HG03354 (cell line): ENCODE results near the gene PCDHGC3.
"Not testable (repeated sequence)": the region's sequence is repeated elsewhere in the genome, so short reads cannot be mapped to it uniquely, and the experiment has no call there.

Source experiments
- ATAC-seq: cut with Tn5 transposase; IDR thresholded peaks from one replicate; pipeline ENCODE4 v1.9.1; 2021; ENCODE audit warnings: mild to moderate bottlenecking; ENCODE audit not compliant: unreplicated experiment, poor library complexity, severe bottlenecking

The PCDHGC3 gene

DNA sequence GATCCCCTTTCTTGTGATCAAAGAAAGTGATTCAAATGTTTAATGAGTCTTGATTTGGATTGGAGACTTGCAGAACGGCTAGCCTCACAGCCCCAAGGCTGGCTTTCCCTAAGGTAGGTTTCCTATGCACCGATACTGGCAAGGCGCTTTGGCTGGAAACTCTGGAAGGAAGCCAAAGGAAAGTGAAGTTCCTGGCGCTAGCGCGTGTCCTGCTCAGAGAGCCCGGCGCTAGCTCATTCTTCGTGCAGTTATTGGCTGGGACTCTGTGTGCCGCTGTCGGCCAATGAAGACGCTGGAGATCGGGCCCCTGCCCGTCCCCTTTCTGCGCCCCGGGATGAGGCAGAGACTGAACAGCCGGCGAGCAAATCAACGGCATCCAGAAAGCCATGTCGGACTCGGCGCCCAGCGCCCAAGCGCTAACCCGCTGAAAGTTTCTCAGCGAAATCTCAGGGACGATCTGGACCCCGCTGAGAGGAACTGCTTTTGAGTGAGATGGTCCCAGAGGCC lies at the start of gene PCDHGC3:
PCDHGC3 (plus strand) TSS at position 342 of the 507 bp plus-strand sequence; CDS start at position 493, 151 bp downstream.
- ATAC-seq, result peak; percentile 97

DNA sequence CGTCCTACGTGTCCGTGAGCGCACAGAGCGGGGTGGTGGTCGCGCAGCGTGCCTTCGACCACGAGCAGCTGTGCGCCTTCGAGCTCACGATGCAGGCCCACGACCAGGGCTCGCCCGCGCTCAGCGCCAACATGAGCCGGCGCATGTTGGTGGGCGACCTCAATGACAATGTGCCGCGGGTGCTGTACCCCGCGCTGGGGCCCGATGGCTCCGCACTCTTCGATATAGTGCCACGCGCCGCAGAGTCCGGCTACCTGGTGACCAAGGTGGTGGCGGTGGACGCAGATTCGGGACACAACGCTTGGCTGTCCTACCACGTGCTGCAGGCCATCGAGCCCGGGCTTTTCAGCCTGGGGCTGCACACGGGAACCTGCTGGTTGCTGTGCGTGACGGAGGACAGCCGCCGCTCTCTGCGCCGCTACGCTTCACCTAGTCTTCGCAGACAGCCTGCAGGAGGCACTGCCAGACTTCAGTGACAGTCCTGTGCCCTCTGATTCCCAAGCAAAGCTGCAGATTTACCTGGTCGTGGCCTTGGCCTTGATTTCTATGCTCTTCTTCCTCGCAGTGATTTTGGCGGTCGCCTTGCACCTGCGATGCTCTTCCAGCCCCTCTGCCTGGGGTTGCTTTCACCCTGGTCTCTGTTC lies 47.9 kb upstream of the PCDHGC3 start:
- ATAC-seq, result no peak

DNA sequence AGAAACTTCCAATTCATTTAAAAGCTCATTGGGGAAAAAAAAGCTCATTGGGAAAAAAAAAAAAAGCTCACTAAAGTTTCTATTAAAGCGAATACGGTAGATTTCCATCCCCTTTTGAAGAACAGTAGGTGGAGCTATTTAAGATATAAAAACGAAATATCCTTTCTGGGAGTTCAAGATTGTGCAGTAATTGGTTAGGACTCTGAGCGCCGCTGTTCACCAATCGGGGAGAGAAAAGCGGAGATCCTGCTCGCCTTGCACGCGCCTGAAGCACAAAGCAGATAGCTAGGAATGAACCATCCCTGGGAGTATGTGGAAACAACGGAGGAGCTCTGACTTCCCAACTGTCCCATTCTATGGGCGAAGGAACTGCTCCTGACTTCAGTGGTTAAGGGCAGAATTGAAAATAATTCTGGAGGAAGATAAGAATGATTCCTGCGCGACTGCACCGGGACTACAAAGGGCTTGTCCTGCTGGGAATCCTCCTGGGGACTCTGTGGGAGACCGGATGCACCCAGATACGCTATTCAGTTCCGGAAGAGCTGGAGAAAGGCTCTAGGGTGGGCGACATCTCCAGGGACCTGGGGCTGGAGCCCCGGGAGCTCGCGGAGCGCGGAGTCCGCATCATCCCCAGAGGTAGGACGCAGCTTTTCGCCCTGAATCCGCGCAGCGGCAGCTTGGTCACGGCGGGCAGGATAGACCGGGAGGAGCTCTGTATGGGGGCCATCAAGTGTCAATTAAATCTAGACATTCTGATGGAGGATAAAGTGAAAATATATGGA lies 45.2 kb upstream of the PCDHGC3 start, which contains the start of gene PCDHGA12:
PCDHGA12 (plus strand) TSS at position 176 of the 782 bp plus-strand sequence; CDS start at position 429, 253 bp downstream.
- peak; percentile 85 for ATAC-seq

DNA sequence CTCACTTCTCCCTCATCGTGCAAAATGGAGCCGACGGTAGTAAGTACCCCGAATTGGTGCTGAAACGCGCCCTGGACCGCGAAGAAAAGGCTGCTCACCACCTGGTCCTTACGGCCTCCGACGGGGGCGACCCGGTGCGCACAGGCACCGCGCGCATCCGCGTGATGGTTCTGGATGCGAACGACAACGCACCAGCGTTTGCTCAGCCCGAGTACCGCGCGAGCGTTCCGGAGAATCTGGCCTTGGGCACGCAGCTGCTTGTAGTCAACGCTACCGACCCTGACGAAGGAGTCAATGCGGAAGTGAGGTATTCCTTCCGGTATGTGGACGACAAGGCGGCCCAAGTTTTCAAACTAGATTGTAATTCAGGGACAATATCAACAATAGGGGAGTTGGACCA lies 44.5 kb upstream of the PCDHGC3 start:
- ATAC-seq, result peak; percentile 55

DNA sequence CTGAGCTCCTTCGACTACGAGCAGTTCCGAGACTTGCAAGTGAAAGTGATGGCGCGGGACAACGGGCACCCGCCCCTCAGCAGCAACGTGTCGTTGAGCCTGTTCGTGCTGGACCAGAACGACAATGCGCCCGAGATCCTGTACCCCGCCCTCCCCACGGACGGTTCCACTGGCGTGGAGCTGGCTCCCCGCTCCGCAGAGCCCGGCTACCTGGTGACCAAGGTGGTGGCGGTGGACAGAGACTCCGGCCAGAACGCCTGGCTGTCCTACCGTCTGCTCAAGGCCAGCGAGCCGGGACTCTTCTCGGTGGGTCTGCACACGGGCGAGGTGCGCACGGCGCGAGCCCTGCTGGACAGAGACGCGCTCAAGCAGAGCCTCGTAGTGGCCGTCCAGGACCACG lies 43.5 kb upstream of the PCDHGC3 start:
- ATAC-seq, result not testable (repeated sequence)

DNA sequence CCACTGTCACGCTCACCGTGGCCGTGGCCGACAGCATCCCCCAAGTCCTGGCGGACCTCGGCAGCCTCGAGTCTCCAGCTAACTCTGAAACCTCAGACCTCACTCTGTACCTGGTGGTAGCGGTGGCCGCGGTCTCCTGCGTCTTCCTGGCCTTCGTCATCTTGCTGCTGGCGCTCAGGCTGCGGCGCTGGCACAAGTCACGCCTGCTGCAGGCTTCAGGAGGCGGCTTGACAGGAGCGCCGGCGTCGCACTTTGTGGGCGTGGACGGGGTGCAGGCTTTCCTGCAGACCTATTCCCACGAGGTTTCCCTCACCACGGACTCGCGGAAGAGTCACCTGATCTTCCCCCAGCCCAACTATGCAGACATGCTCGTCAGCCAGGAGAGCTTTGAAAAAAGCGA lies 43.0 kb upstream of the PCDHGC3 start:
- ATAC-seq, result not testable (repeated sequence)

DNA sequence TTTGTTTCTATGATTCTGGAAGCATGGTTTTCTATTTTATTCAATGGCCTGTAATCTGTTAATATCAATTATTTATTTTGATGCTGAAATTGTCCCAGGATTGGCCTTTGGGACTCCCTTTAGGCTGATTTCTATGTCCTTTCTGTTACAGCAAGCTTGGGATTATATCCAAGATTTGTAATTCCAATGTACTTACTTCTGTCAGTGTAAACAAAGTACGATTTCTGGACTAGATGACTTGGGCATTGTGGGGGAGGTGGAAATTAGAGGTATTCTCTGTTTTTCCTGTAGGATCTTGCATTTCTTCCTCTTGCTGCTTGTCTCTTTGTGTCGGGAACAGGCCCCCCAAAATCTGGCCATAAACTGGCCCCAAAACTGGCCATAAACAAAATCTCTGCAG lies 41.8 kb upstream of the PCDHGC3 start:
- ATAC-seq, result no peak

DNA sequence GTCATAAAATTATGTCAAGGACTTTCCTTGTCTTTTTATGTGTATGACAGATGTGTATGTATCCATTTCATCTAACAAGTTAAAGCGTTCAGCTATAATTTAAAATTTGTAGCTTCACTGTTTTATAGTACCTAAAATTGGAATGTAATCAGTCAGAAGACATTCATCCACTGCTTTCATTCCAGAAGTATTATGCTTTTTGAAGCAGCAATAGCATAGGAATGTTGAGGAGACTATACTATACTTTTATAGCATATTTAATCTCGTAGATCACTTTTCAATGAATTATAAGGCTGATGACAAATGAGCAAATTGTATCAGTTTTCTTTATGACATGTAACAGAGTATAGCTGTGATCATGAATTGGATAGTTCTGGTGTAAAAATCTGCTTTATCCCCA lies 38.5 kb upstream of the PCDHGC3 start:
- no peak for ATAC-seq

DNA sequence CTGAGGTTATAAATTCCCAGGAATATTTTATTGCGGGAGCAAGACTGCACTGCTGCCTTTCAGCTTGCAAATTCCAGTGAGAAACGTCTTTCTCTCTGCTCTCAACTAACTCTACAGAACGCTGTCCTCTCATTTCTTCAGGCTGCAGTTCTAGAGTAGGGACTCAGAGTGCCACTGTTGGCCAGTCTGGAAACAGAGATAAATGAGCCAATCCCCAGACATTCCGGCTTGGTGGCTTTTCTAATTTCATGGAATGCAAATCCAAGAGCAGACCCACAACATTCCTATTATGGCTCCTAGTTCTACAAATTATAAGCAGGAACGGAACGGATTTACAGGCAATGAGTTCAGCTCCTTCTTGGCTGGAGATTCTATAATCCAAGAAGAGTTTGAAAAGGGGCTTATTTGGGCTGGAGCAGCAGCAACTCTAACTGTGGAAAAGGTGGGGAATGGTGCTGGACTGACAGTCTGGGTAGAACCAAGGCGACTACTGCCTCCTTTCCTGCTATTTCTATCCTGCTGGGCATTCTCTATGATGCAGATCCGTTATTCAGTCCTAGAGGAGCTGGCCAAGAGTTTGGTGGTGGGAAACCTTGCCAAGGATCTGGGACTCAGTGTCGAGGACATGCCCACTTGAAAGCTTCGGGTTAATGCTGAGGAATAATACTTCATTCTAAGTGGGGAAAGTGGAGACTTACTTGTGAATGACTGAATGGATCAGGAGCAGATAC lies 36.2 kb upstream of the PCDHGC3 start:
- ATAC-seq, result no peak

DNA sequence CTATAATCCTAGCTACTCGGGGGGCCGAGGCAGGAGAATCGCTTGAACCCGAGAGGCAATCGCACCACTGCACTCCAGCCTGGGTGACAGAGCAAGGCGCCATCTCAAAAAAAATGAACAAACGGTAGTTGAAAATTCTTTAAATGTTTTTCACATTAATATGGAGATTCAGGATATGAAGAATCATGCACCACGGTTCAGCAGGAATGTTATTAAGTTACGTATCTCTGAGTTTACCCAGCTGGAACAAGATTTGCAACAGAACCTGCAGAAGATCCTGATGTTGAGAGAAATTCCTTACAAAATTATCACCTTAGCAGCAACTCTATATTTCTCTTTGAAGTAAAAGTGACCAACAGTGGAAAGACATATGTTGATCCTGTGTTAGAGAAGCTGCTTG lies 35.4 kb upstream of the PCDHGC3 start:
- no peak for ATAC-seq

DNA sequence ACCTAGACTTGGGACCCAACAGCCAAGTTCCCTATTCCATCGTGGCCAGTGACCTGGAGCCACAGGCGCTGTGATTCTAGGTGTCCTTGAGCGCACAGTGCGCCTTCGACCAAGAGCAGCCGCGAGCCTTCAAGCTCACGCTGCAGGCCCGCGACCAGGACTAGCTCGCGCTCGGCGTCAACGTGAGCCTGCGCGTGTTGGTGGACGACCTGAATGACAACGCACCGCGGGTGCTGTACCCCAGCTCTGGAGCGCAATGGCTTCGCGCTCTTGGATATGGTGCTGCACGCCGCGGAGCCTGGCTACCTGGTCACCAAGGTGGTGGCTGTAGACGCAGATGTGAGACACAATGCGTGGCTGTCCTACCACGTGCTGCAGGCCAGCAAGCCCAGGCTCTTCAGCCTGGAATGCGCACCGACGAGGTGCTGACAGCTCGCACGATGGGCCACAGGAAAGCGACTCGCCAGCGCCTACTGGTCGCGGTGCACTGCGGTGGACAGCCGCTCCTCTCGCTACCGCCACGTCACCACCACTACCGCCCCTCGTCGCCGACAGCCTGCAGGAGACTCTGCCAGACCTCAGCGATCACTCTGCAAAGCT lies 34.1 kb upstream of the PCDHGC3 start:
- ATAC-seq, result no peak

DNA sequence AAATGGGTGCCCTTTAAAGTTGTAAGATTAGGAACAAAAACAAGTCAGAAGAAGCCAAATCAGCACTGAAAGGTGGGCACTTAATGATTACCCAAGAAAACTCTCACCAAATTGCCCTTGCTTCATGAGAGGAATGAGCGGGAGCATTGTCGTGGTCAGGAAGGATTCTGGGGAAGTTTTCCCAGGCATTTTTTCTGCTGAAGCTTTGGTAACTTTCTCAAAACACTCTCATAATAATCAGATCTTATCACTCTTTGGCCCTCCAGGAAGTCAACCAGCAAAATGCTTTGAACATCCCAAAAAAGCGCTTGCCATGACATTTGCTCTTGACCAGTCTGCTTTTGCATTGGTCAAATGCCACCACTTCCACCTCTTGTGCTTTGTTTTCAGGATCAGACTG lies 10.4 kb upstream of the PCDHGC3 start:
- ATAC-seq, result no peak

DNA sequence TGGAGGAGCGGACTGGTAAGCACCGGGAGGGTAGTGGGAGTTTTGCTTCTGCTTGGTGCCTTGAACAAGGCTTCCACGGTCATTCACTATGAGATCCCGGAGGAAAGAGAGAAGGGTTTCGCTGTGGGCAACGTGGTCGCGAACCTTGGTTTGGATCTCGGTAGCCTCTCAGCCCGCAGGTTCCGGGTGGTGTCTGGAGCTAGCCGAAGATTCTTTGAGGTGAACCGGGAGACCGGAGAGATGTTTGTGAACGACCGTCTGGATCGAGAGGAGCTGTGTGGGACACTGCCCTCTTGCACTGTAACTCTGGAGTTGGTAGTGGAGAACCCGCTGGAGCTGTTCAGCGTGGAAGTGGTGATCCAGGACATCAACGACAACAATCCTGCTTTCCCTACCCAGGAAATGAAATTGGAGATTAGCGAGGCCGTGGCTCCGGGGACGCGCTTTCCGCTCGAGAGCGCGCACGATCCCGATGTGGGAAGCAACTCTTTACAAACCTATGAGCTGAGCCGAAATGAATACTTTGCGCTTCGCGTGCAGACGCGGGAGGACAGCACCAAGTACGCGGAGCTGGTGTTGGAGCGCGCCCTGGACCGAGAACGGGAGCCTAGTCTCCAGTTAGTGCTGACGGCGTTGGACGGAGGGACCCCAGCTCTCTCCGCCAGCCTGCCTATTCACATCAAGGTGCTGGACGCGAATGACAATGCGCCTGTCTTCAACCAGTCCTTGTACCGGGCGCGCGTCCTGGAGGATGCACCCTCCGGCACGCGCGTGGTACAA lies 556 bp downstream of the PCDHGC3 start:
- ATAC-seq, result peak; percentile 28

DNA sequence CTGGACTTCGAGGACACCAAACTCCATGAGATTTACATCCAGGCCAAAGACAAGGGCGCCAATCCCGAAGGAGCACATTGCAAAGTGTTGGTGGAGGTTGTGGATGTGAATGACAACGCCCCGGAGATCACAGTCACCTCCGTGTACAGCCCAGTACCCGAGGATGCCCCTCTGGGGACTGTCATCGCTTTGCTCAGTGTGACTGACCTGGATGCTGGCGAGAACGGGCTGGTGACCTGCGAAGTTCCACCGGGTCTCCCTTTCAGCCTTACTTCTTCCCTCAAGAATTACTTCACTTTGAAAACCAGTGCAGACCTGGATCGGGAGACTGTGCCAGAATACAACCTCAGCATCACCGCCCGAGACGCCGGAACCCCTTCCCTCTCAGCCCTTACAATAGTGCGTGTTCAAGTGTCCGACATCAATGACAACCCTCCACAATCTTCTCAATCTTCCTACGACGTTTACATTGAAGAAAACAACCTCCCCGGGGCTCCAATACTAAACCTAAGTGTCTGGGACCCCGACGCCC lies 1.3 kb downstream of the PCDHGC3 start:
- ATAC-seq, result no peak

DNA sequence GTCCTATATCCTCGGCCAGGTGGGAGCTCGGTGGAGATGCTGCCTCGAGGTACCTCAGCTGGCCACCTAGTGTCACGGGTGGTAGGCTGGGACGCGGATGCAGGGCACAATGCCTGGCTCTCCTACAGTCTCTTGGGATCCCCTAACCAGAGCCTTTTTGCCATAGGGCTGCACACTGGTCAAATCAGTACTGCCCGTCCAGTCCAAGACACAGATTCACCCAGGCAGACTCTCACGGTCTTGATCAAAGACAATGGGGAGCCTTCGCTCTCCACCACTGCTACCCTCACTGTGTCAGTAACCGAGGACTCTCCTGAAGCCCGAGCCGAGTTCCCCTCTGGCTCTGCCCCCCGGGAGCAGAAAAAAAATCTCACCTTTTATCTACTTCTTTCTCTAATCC lies 2.0 kb downstream of the PCDHGC3 start:
- no peak for ATAC-seq

DNA sequence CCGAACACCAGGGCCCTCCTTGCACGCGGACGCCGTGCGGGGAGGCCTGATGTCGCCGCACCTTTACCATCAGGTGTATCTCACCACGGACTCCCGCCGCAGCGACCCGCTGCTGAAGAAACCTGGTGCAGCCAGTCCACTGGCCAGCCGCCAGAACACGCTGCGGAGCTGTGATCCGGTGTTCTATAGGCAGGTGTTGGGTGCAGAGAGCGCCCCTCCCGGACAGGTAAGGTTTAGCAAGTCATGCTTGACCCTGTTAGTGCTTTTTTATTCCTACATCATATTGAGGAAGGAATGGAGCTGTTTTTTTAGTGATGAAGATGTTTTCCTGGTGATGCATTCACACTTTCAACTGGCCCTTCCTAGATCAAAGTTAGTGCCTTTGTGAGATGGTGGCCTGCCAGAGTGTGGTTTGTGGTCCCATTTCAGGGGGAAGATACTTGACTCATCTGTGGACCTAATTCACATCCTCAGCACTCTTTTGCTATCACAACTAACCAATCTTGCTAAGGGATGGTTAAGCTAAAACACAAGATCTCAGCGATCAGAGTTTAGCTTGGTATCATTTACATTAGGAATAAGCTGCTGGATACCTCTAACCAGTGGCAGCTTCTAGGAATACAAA lies 2.7 kb downstream of the PCDHGC3 start:
- no peak for ATAC-seq

DNA sequence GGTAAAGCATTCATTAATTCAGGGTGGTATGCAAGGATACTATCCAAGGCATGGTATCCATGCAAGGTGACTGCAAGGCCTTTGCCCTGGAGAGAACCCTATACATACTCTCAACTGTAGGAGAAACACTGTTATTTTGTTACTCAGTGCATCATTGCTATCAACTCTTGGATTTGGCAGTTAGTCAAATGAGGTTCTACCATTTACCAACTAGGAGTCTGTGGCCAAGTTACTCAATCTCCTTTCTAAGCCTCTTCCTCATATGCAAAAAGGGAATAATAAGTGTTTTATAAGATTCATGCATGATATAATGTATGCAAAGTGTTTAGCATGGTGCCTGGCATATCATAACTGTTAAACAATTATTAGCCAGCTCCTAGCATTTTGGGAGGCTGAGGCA lies 4.0 kb downstream of the PCDHGC3 start:
- ATAC-seq, result no peak

DNA sequence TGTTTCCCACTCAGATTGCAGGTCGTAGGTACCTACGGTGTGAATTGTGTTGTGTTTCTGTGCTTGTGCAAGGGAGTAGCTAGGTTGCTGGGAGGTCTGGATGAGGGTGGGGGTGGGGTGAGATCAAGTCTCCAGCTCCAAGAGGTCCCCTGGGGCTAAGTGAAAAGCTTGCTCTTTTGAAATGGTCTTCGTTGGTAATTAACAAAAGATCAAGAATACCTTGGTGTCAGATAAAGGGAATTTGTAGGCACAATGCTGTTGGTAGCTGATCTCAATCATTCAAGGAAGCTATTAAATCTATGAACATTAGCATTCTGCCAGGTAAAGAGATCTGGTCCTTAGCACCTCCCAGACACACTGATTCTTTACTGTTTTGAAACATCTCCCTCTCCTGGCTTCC lies 8.1 kb downstream of the PCDHGC3 start:
- no peak for ATAC-seq

DNA sequence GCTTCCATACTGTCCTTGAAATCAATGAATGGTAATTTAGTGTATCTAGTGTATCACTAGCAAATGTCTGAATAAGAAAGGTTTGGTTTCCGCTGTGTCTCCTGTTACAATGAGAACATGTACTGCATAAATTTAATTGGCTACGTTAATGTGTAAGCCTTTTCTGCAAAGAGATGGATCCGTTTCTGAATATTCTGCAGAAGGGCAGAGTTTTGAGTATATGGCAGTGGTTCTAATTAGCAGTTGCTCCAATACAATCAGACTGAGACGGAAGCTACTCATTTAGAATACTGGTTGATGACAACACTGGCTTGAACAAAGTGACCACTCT lies 8.5 kb downstream of the PCDHGC3 start:
- ATAC-seq, result no peak
